K562 (cell line): ENCODE measurements around the gene HELZ.

Experiments used
- CHD2 ChIP-seq: IDR thresholded peaks from 2 replicates; pipeline ENCODE4 v1.6.1; 2011; ENCODE audit warnings: low read depth, low read length
- KLF16 ChIP-seq: IDR thresholded peaks from 2 replicates; pipeline ENCODE4 v1.6.1; 2016; ENCODE audit warnings: antibody characterized with exemption
- SLC30A9 ChIP-seq: fragments of 250-450 bp; sonication (Bioruptor Pico); IDR thresholded peaks from 2 replicates; pipeline ENCODE4 v1.8.0; 2022; ENCODE audit warnings: mild to moderate bottlenecking, moderate library complexity
- SRSF9 ChIP-seq: fragments of 200-400 bp; formaldehyde crosslinking; IDR thresholded peaks from 2 replicates; pipeline ENCODE4 v1.6.1; 2017; ENCODE audit warnings: low read depth, low read length, borderline replicate concordance
- TSC22D4 ChIP-seq: fragments of 450-650 bp; IDR thresholded peaks from 2 replicates; pipeline ENCODE4 v1.6.1; 2016; ENCODE audit warnings: missing genetic modification characterization, missing biosample characterization, control low read depth

DNA sequence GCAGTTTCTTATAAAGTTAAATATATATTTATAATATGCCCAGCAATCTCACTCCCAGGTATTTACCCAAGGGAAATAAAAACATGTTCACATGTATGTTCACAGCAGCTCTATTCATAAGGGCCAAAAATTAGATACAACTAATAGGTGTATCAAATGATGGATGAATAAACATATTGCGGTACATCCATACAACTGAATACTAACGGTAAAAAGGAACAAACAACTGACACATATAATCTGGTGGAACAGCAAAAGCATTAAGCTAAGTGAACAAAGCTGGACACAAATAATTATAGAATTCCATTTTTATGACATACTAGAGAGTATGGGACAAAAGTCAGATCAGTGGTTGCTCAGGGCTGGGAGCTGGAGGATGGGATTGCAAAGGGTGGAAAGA, 125.9 kb downstream of the HELZ start:
- no peak for TF ChIP-seq SRSF9
- TF ChIP-seq KLF16, result no peak
- TF ChIP-seq TSC22D4 (tag), result no peak
- TF ChIP-seq CHD2, result no peak
- no peak for TF ChIP-seq SLC30A9 (CRISPR knock-in tag)
